Activated naive CD4-positive, alpha-beta T cell treated with anti-CD3 and anti-CD28 coated beads for 36 hours (primary cell): ENCODE data around the gene WFIKKN1. TPM values are rescaled to one million over a fixed set of nuclear protein-coding genes. Genes with fewer than 3 reads are reported as not detected.

ENCODE experiments used
- CTCF ChIA-PET: fragments of 350-600 bp; sonication (Branson Sonifier 250); formaldehyde crosslinking; loops from one replicate; lab custom pipeline; 2021; ENCODE audit warnings: antibody characterized with exemption; lab: Charles Lee
- DNase-seq: peaks from one replicate; pipeline ENCODE4 v3.0.0-alpha.2; 2020
- H3K27ac Mint-ChIP-seq: one replicate; pipeline ENCODE4 v1.8.0; 2021; ENCODE audit warnings: mild to moderate bottlenecking, mixed read lengths
- H3K27me3 Mint-ChIP-seq: one replicate; pipeline ENCODE4 v1.8.0; 2021; ENCODE audit warnings: low read depth, mixed read lengths
- H3K36me3 Mint-ChIP-seq: one replicate; pipeline ENCODE4 v1.8.0; 2021; ENCODE audit warnings: low read depth, mixed read lengths
- H3K4me1 Mint-ChIP-seq: one replicate; pipeline ENCODE4 v1.8.0; 2021; ENCODE audit warnings: low read depth, mixed read lengths
- H3K4me3 Mint-ChIP-seq: one replicate; pipeline ENCODE4 v1.8.0; 2021; ENCODE audit warnings: mild to moderate bottlenecking, moderate library complexity, mixed read lengths
- H3K9me3 Mint-ChIP-seq: one replicate; pipeline ENCODE4 v1.8.0; 2021; ENCODE audit warnings: mixed read lengths
- intact Hi-C: fragments of 100-400 bp; cut with micrococcal nuclease; formaldehyde crosslinking; loops from one replicate; pipeline ENCODE4 v1.15.1; 2023
- total RNA-seq, 2 experiments: library from RNA; stranded (reverse); gene quantifications; one replicate each; pipeline ENCODE4 v1.2.3, GENCODE V29; 2021

The WFIKKN1 gene
- total RNA-seq, 2 experiments from 2014 or later, result 0.10 to 0.25 TPM

DNA sequence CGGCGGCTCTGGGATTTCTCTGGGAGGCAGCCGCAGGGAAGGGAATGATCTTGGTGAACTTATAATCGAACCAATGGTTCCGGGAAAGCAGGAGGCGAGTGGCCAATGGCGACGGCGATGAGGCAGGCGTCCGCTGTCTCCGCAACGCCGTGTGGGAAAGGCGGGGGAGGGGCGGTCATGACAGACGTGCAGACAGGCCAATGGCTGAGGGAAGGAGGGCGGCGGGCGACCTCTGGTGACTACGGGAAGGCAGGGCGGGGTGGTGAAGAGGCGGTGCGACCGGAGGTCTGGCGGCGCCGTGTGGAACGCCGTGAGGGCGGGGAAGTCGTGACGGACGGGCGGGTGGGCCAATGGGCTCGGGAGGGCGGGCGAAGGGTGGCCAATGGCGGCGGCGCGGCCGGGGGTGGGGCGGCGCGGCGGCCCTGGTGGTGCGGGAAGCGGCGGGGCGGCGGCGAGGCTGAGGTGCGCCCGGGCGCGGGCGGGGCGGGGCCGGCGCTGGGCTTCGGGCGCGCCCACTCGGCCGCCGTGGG, 41.1 kb upstream of the WFIKKN1 start, which contains the start of gene RAB40C:
TSS of gene RAB40C (plus strand) at position 409 of the 530 bp plus-strand sequence. CDS start 226 bp downstream, outside the sequence.
- DNase-seq, result peak; percentile 100
- Mint-ChIP-seq H3K9me3 (no peaks in the 10 kb centered on the region), H3K27ac (peak within 1 kb of the TSS; percentile 96), H3K4me1 (peaks cover 29% of the 10 kb centered on the region), H3K27me3 (no peaks in the 10 kb centered on the region), H3K36me3 (peaks cover 3% of the 10 kb centered on the region), H3K4me3 (peak within 1 kb of the TSS; percentile 85)
- intact Hi-C loops, result loop anchor here (1.0 to 5.0 kb wide), 7 partner anchors 19 to 207 kb away; partner anchors contain the start of genes METTL26, NHLRC4, PGAP6 and STUB1
- CTCF ChIA-PET, result interaction anchor here (1.0 kb wide), 1 partner anchor 20 kb away, joined by 4 read pairs; no protein-coding TSS in a partner anchor

DNA sequence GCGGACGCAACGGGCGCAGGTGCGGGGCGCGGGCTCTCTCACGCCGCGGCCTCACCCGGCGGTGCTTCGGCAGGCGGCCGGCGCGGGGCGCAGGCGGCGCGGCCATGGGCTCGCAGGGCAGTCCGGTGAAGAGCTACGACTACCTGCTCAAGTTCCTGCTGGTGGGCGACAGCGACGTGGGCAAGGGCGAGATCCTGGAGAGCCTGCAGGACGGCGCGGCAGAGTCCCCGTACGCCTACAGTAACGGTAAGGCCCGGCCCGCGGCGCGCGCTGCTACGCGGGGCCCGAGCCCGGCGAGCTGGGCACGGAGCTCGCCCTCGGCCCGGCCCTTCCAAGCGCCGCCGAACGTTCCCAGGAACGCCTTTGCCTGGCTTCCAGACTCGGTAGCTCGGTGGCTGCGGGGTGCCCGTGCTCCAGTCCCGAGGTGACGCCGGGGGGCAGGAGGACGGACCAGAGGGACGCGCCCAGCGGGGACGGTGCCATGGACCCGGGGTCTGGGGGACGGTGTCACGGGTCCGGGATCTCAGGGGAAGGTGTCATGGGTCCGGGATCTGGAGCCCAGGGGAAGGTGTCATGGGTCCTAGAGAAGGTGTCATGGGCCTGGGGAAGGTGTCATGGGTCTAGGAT, 40.5 kb upstream of the WFIKKN1 start:
- peak; percentile 38 for DNase-seq
- CTCF ChIA-PET, result interaction anchor here (0.8 to 1.0 kb wide), 2 partner anchors 20 to 33 kb away, joined by 3 to 4 read pairs; no protein-coding TSS in a partner anchor
- peak overlapping the region; percentile 77 for H3K4me3 Mint-ChIP-seq
- intact Hi-C loops, result no loop called here
- peak overlapping the region; percentile 9 for H3K27ac Mint-ChIP-seq
- H3K9me3 Mint-ChIP-seq, result no peaks in the 10 kb centered on the region
- H3K36me3 Mint-ChIP-seq, result peaks cover 3% of the 10 kb centered on the region
- peaks cover 29% of the 10 kb centered on the region for H3K4me1 Mint-ChIP-seq
- no peaks in the 10 kb centered on the region for H3K27me3 Mint-ChIP-seq

DNA sequence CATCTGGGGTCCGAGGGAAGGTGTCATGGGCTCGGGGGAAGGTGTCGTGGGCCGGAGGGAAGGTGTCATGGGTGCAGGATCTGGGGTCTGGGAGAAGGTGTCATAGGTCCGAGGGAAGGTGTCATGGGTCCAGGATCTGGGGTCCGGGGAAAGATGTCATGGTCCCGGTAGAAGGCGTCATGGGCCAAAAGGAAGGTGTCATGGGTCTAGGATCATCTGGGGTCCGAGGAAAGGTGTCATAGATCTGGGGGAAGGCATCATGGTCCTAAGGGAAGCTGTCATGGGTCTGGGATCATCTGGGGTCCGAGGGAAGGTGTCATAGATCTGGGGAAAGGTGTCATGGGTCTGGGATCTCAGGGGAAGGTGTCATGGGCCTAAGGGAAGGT, 40.0 kb upstream of the WFIKKN1 start:
- Mint-ChIP-seq H3K36me3 (peaks cover 3% of the 10 kb centered on the region), H3K27me3 (no peaks in the 10 kb centered on the region), H3K4me1 (peaks cover 29% of the 10 kb centered on the region), H3K4me3 (peak overlapping the region; percentile 77), H3K27ac (peak overlapping the region; percentile 9), H3K9me3 (no peaks in the 10 kb centered on the region)
- intact Hi-C loops, result no loop called here
- CTCF ChIA-PET, result interaction anchor here (0.8 to 1.0 kb wide), 2 partner anchors 19 to 33 kb away, joined by 3 to 4 read pairs; no protein-coding TSS in a partner anchor
- DNase-seq, result no peak

DNA sequence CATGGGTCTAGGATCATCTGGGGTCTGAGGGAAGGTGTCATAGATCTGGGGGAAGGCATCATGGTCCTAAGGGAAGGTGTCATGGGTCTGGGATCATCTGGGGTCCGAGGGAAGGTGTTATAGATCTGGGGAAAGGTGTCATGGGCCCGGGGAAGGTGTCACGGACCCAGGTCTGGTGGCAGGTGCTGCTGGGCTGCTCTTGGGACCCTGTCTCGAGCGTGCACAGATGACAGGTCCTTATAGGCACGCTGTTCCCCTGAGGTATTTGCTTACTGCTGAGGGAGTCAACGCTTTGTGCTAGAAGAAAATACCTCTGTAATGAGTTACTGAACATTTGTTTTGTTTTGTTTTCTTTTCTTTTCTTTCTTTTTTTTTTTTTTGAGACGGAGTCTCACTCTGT, 39.6 kb upstream of the WFIKKN1 start:
- Mint-ChIP-seq H3K4me1 (peaks cover 31% of the 10 kb centered on the region), H3K4me3 (peak overlapping the region; percentile 77), H3K36me3 (peaks cover 3% of the 10 kb centered on the region)

DNA sequence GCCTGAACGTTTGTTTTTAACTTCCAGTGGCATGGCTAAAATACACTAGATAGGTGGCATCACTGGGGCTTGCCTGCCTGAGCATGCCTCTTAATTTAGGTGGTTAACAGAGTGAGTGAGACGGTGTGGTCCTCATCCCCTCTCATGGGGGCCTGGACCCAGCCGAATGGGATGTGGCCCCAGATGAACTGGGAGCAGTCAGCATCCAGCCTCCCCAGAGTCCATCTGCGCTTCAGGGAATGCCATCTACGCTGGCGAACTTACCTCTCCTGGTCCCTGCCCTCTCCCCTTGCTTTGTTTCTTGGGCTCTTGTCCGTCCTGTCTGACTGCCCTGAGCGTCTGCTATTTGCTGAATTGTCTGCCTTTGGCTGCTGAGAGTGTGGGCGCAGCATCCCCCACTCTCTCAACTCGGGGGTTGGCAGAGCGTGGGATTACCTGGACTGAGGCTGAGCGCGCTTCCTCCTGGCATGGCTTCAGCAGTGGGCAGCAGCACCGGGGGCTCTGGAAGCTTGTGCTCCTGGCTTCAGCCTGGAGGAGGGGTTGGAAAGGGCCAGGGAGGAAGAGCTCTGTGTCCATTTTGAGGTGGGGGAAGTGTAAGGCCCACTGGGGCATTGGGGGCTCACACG, 38.8 kb upstream of the WFIKKN1 start:
- intact Hi-C loops, result no loop called here
- Mint-ChIP-seq H3K4me3 (no peak overlapping the region), H3K27me3 (no peaks in the 10 kb centered on the region), H3K36me3 (peaks cover 3% of the 10 kb centered on the region), H3K9me3 (no peaks in the 10 kb centered on the region), H3K4me1 (peaks cover 31% of the 10 kb centered on the region), H3K27ac (no peak overlapping the region)
- no peak for DNase-seq
- CTCF ChIA-PET, result no interaction called here

More for the DNA sequence above, 39.6 kb upstream of the WFIKKN1 start:
- no peak for DNase-seq
- Mint-ChIP-seq H3K9me3 (no peaks in the 10 kb centered on the region), H3K27me3 (no peaks in the 10 kb centered on the region), H3K27ac (no peak overlapping the region)
- CTCF ChIA-PET, result interaction anchor here (0.8 kb wide), 1 partner anchor 32 kb away, joined by 3 read pairs; no protein-coding TSS in a partner anchor
- intact Hi-C loops, result no loop called here

DNA sequence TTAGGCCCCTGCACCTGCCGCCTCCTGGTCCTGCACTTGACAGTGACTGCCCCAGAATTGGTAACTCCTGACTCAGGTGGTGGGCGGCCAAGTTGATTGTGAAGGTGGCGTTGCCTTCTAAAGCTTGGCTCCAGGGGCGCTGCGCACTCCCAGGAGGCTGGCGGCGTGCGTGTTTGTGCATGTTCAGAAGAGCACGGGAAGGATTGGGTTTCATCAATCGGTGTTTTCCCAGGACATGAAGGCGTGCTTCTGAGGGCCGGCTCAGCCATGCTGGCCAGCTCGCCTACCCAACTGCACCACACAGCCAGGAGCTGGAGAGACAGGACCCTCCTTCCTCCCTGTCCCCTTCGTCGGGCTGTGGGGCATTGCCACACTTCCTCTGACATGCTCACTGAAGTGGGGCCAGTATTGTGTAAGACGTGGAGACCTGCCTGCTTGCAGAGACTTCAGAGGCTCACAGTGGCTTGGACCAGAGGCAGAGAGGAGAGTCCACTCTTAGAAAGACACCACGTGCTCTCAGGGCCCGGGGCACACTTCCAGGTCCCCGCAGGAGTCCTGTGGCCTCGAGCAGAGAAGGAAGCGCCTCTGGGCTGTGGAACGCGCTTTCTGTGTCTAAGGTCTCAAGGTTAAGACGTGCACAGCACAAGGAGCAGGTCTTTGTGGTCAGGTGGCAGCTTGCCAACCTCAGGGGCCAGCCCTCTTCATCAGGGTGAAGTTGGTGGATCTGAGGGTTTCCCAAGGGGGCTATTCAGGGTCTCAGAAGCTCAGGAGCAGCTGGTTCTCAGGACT, 38.1 kb upstream of the WFIKKN1 start:
- Mint-ChIP-seq H3K9me3 (no peaks in the 10 kb centered on the region), H3K36me3 (peaks cover 1% of the 10 kb centered on the region), H3K27ac (no peak overlapping the region)

DNA sequence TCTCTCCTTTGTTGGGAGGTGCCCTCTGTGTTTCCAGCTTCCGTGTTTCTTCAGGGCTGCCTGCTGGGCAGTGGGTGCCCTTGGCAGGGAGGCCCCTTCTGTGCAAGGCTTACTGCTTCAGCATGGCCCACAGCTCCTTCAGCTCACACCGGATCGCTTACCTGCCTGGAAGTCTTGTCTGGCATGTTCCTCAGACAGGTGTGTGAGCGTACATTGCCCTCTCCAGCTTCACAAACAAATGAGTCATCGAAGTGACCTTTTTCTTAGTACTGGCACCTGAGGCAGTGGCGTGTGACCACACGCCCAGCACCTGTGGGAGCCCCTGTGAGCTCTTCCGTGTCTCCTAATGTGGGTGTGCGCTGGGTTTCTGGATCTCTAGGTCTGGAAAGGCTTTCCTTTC, 37.4 kb upstream of the WFIKKN1 start:
- no peak for DNase-seq
- H3K27ac Mint-ChIP-seq, result no peak overlapping the region
- CTCF ChIA-PET, result no interaction called here
- H3K36me3 Mint-ChIP-seq, result peaks cover under 1% of the 10 kb centered on the region
- intact Hi-C loops, result no loop called here
- peaks cover 22% of the 10 kb centered on the region for H3K4me1 Mint-ChIP-seq
- H3K27me3 Mint-ChIP-seq, result no peaks in the 10 kb centered on the region
- H3K9me3 Mint-ChIP-seq, result no peaks in the 10 kb centered on the region
- no peak overlapping the region for H3K4me3 Mint-ChIP-seq

More for the DNA sequence above, 38.1 kb upstream of the WFIKKN1 start:
- no peaks in the 10 kb centered on the region for H3K27me3 Mint-ChIP-seq
- CTCF ChIA-PET, result no interaction called here
- no peak overlapping the region for H3K4me3 Mint-ChIP-seq
- H3K4me1 Mint-ChIP-seq, result peaks cover 26% of the 10 kb centered on the region
- DNase-seq, result no peak
- intact Hi-C loops, result no loop called here

DNA sequence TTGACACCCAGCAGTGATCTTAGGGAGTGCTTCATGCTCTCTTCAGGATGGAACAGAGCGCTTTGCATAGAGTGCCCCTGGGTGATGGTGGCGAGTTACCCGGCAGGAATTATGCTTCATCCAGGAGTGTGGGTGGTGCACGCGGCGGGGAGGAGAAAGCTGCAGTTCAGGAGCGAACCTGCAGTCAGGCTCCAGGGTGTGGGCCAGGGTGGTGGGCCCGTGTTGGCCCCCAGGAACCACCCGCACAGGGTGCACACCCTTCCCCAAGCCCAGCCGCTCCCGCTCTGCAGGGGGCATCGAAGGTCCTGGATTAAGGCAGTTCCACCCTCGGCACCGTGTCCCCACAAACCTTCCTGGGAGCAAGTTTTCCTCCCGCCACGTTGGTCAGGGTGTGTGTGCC, 37.0 kb upstream of the WFIKKN1 start:
- H3K27me3 Mint-ChIP-seq, result no peaks in the 10 kb centered on the region

DNA sequence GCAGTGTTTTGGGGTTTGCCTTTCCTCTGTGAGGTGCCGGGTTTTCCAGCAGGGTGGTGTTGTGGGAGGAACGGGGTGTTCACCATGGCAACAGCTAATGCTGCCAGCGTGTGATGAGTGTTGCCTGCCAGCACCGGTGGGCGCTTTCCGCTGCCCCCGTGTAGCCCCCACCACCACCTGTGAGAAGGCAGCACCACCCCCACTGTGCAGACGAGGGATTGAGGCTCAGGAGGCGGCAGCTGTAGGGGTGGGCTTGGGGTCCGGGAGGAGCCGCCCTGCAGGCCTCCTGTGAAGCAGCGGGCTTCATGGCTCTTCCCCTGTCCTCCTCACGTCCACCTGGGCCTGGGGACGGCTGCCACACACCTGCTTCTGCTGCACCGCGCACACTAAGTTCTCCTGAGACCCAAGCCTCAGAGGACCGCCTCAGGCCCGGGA, 35.7 kb upstream of the WFIKKN1 start:
- Mint-ChIP-seq H3K27ac (no peak overlapping the region), H3K4me1 (peaks cover 22% of the 10 kb centered on the region), H3K4me3 (no peak overlapping the region), H3K36me3 (no peaks in the 10 kb centered on the region), H3K9me3 (no peaks in the 10 kb centered on the region), H3K27me3 (no peaks in the 10 kb centered on the region)
- no peak for DNase-seq
- CTCF ChIA-PET, result interaction anchor here (0.7 kb wide), 1 partner anchor 55 kb away, joined by 3 read pairs; no protein-coding TSS in a partner anchor
- intact Hi-C loops, result no loop called here

More for the DNA sequence above, 37.0 kb upstream of the WFIKKN1 start:
- Mint-ChIP-seq H3K36me3 (no peaks in the 10 kb centered on the region), H3K27ac (no peak overlapping the region), H3K4me1 (peaks cover 22% of the 10 kb centered on the region), H3K4me3 (no peak overlapping the region), H3K9me3 (no peaks in the 10 kb centered on the region)
- CTCF ChIA-PET, result no interaction called here
- intact Hi-C loops, result no loop called here
- DNase-seq, result no peak

DNA sequence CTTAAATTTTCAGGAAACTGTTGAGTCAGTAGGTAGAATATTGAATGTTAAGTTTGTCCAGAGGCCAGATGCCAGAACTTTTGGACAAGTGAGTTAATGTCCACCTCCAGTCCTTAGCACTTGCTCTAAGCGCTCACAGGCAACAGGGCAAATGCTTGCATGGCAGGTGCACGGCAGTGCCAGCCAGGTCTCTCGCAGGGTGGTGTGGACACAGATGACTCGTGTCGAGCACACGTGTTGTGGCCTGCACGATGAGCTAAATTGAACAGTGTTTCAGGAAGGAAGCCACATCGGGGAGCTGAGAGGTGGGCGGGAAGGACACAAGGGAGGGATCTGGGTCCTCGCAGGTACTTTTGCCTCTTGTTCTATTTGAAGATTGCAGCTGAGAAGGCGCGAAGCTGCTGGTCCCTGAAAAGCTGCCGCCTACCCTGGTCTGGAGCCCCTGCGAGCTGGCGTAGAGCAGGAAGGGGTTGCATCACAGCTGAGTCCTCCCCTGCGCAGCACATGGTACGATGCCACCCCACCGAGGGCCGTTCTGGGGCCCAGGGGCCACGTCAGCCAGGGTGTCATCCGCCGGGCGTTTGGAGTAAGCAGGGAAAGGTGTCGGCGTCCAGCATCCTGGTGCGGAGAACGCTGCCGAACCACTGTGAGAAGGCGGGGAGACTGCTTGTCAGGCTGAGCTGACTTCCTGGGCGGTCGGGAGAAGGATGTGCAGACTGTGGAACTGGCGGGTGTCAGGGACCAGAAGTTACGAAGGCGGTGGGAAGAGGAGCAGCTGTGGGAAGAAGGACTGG, 34.6 kb upstream of the WFIKKN1 start:
- Mint-ChIP-seq H3K36me3 (no peaks in the 10 kb centered on the region), H3K27ac (no peak overlapping the region), H3K4me3 (no peak overlapping the region), H3K27me3 (no peaks in the 10 kb centered on the region), H3K4me1 (peaks cover 17% of the 10 kb centered on the region), H3K9me3 (no peaks in the 10 kb centered on the region)
- DNase-seq, result no peak
- intact Hi-C loops, result no loop called here
- CTCF ChIA-PET, result interaction anchor here (0.7 to 1.0 kb wide), 2 partner anchors 14 to 54 kb away, joined by 3 read pairs; no protein-coding TSS in a partner anchor

DNA sequence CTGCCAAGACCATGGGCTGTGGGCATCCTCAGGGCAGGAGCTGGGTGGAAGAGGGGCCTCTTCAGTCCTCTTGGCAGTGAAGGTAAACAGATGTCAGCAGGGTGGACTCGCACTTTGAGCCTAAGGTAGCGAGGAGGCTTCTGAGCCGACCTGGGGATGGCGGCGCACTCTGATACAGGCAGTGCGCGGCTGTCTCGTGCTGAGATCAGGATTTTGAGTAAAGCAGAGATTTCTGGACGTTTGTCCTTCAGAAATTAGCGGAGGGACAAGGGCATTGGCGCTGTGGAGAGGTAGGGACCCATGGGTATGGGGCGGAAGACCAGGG, 34.1 kb upstream of the WFIKKN1 start:
- no peaks in the 10 kb centered on the region for H3K27me3 Mint-ChIP-seq
- CTCF ChIA-PET, result interaction anchor here (1.0 kb wide), 1 partner anchor 13 kb away, joined by 3 read pairs; no protein-coding TSS in a partner anchor
- no peak overlapping the region for H3K4me3 Mint-ChIP-seq
- H3K36me3 Mint-ChIP-seq, result no peaks in the 10 kb centered on the region
- intact Hi-C loops, result no loop called here
- DNase-seq, result no peak
- peaks cover 15% of the 10 kb centered on the region for H3K4me1 Mint-ChIP-seq
- no peak overlapping the region for H3K27ac Mint-ChIP-seq
- H3K9me3 Mint-ChIP-seq, result no peaks in the 10 kb centered on the region
